Esophagus muscularis mucosa (tissue), 3 donors: ENCODE results near the gene POTEJ.
"Not testable (repeated sequence)": the region's sequence is repeated elsewhere in the genome, so short reads cannot be mapped to it uniquely, and the experiment has no call there.

Experiments used
- EP300 ChIP-seq: sonication (generic); formaldehyde crosslinking; IDR thresholded peaks from one replicate; pipeline ENCODE4 v1.6.1; 2017; ENCODE audit warnings: antibody characterized with exemption
- TF ChIP-seq, protein P1 (sequence below), 3 experiments: fragments of 200-600 bp in 2 of 3; fragments of 450-650 bp in 1 of 3; sonication (generic) in 2 of 3; IDR thresholded peaks; one replicate each; pipeline ENCODE4 v1.5.1; 2017 to 2019; ENCODE audit warnings: antibody characterized with exemption in 3 of 3, mild to moderate bottlenecking in 2 of 3, moderate library complexity in 1 of 3

- TF ChIP-seq, protein P1, sequence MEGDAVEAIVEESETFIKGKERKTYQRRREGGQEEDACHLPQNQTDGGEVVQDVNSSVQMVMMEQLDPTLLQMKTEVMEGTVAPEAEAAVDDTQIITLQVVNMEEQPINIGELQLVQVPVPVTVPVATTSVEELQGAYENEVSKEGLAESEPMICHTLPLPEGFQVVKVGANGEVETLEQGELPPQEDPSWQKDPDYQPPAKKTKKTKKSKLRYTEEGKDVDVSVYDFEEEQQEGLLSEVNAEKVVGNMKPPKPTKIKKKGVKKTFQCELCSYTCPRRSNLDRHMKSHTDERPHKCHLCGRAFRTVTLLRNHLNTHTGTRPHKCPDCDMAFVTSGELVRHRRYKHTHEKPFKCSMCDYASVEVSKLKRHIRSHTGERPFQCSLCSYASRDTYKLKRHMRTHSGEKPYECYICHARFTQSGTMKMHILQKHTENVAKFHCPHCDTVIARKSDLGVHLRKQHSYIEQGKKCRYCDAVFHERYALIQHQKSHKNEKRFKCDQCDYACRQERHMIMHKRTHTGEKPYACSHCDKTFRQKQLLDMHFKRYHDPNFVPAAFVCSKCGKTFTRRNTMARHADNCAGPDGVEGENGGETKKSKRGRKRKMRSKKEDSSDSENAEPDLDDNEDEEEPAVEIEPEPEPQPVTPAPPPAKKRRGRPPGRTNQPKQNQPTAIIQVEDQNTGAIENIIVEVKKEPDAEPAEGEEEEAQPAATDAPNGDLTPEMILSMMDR (IDR thresholded peaks at IDR 0.05) = not testable (repeated sequence)
- TF ChIP-seq EP300 = not testable (repeated sequence)
These were observed 54.4 kb downstream of the POTEJ start for GRCh38 chr2:130665596-130665995.
